Purkinje cell (primary cell): ENCODE data around the gene KRT6B. TPM values are rescaled to one million over a fixed set of nuclear protein-coding genes. Genes with fewer than 3 reads are reported as not detected.

ENCODE experiments used
- polyA plus RNA-seq: library from polyadenylated mRNA; unstranded; fragments of >200 nt; fragmentation: Nextera tagmentation; gene quantifications from 2 replicates; pipeline ENCODE4 v1.2.1, GENCODE V29; 2014

KRT6B gene
- not detected in 2 replicates for polyA plus RNA-seq

DNA sequence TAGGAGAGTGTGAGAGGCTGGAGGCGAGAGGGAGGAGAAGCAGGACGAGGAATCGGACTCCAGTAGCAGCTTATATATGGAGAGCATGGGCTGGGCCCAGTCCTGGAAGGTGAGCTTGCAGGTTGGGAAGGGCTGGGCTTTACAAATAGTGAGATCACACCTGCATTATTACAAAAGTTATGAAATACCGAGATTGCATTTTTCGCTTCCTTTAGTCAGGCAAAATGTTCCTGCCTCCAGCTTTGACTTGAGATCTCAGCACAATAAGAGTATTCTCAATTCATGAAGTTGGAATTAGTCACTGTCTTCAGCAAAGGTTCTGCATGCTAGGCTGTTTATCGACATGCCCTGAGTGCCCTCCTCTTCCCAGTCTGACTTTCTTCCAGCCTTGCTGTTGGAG lies at the start of gene KRT6B:
Gene KRT6B (minus strand): TSS at position 46 of the 400 bp plus-strand sequence. CDS start 68 bp downstream, outside the sequence.

GRCh38 chr12:52493172-52493571 lies 41.2 kb upstream of the KRT6B start, which contains the start of gene KRT6A:
TSS of gene KRT6A (minus strand) at chr12:52493257. CDS start at chr12:52493188, 69 bp downstream.

DNA sequence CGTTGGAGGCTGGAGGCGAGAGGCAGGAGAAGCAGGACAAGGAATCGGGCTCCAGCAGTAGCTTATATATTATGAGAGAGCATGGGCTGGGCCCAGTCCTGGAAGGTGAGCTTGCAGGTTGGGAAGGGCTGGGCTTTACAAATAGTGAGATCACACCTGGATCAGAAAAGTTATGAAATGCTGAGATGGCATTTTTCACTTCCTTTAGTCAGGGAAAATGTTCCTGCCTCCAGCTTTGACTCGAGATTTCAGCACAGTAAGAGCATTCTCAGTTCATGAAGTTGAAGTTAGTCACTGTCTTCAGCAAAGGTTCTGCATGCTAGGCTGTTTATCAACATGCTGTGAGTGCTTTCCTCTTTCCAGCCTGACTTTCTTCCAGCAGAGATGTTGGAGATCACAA lies 21.8 kb upstream of the KRT6B start, which contains the start of gene KRT6C:
Gene KRT6C (minus strand): TSS at position 38 of the 400 bp plus-strand sequence. CDS start 68 bp downstream, outside the sequence.

DNA sequence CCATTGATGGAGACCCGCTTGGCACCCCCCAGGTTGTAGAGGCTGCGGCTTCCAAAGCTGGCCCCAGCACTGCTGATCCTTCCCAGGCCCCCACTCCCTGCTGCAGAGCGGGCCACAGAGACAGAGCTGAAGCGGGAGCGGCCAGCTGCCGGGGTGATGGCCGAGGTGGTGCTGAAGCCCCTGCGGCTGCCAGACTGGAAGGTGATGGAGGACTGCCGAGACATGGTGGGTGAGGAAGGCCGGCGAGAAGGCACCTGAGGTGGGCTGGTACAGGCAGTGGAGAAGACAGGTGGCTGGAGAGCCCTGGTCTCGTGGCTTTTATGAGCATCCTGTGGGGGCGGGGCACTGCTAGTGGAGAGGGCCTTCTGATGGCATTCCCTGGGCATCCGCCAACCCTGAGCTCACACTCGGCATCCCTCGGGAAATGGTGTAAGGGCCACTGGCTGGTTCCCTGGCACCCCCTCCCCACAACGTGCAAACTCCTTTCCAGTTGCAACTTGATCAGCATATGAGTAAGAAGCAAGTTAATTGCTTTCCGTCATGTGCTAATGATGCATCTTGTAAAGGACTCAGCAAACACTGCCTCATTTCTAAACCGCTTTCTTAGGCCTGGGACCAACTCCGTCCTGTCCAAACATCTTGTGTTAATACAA lies 17.7 kb downstream of the KRT6B start, which contains the start of gene KRT75:
Gene KRT75 (minus strand): TSS at position 291 of the 653 bp plus-strand sequence. CDS start 67 bp downstream, at position 224.

DNA sequence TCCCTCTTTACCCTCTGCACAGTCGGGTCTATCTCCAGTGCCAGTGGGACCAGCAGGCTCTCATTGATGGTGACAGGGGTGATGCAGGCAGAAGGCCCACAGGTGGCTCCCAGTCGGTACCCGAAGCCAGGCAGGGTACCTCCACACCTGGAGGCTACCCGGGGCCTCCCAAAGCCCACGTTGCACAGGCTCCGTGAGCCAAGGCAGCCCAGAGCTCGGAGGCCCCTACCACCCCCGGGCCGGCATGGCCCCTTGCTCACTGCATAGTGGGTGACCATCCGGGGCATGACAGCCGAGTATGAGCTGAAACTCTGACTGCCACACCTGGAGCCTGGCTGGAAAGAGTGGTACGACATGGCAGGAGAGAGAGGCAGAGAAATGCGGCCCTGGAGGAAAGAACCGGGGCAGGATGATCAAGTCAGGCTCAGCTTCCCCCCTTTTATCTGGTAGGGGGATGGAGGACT lies 46.0 kb downstream of the KRT6B start, which contains the start of gene KRT82:
Gene KRT82 (minus strand): TSS at position 414 of the 464 bp plus-strand sequence. CDS start 58 bp downstream, at position 356.

Other genes starting within 250 kb of the KRT6B start
- gene KRT7, start 218.9 kb downstream of the KRT6B start, polyA plus RNA-seq: not detected in 2 replicates
- gene KRT86, start 177.5 kb downstream of the KRT6B start, polyA plus RNA-seq: 0.19 and 0.92 TPM in 2 replicates
- gene KRT81, start 160.6 kb downstream of the KRT6B start, polyA plus RNA-seq: not detected in 2 replicates
- gene KRT83, start 130.7 kb downstream of the KRT6B start, polyA plus RNA-seq: not detected in 2 replicates
- not detected in 2 replicates for gene KRT85, start 84.7 kb downstream of the KRT6B start, polyA plus RNA-seq
- gene KRT84, start 66.5 kb downstream of the KRT6B start, polyA plus RNA-seq: not detected in 2 replicates
- not detected in 2 replicates for gene KRT82, start 45.8 kb downstream of the KRT6B start, polyA plus RNA-seq
- gene KRT75, start 17.8 kb downstream of the KRT6B start, polyA plus RNA-seq: not detected in 2 replicates
- gene KRT6C, start 21.7 kb upstream of the KRT6B start, polyA plus RNA-seq: not detected in 2 replicates
- not detected in 2 replicates for gene KRT6A, start 41.1 kb upstream of the KRT6B start, polyA plus RNA-seq
- gene KRT5, start 68.2 kb upstream of the KRT6B start, polyA plus RNA-seq: not detected in 2 replicates
- not detected in 2 replicates for gene KRT71, start 101.0 kb upstream of the KRT6B start, polyA plus RNA-seq
- 0.35 and 0.92 TPM in 2 replicates for gene KRT74, start 121.7 kb upstream of the KRT6B start, polyA plus RNA-seq
- 2.1 and 5.0 TPM in 2 replicates for gene KRT72, start 149.3 kb upstream of the KRT6B start, polyA plus RNA-seq
- gene KRT73, start 166.4 kb upstream of the KRT6B start, polyA plus RNA-seq: not detected in 2 replicates
- gene KRT2, start 200.1 kb upstream of the KRT6B start, polyA plus RNA-seq: not detected in 2 replicates
- gene KRT1, start 228.3 kb upstream of the KRT6B start, polyA plus RNA-seq: not detected in 2 replicates